ENCODE measurements around the gene PPIL6.

DNA sequence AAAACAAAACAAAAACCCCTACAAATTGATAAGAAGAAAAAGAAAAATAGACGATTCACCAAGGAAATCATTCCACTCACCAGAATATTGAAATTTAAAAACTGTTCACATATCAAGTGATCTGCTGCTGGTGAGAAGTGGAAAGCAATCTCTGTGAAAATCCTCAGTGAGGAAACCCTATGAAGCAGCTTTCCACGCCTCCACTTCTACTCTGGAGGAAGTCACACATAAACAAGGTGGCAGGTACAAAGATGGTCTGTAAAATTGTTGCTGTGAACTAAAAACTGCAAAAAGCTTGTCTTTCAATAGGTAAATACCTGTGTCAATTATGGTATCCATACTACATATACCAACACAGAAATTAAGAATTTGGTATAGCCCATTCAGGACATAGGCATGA lies 76.7 kb downstream of the PPIL6 start:
- TF ChIP-seq, protein P1, sequence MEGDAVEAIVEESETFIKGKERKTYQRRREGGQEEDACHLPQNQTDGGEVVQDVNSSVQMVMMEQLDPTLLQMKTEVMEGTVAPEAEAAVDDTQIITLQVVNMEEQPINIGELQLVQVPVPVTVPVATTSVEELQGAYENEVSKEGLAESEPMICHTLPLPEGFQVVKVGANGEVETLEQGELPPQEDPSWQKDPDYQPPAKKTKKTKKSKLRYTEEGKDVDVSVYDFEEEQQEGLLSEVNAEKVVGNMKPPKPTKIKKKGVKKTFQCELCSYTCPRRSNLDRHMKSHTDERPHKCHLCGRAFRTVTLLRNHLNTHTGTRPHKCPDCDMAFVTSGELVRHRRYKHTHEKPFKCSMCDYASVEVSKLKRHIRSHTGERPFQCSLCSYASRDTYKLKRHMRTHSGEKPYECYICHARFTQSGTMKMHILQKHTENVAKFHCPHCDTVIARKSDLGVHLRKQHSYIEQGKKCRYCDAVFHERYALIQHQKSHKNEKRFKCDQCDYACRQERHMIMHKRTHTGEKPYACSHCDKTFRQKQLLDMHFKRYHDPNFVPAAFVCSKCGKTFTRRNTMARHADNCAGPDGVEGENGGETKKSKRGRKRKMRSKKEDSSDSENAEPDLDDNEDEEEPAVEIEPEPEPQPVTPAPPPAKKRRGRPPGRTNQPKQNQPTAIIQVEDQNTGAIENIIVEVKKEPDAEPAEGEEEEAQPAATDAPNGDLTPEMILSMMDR (IDR thresholded peaks at IDR 0.05) = no peak
- no peak for TF ChIP-seq EZH2 (IDR thresholded peaks at IDR 0.05; ENCODE audit: borderline replicate concordance, insufficient read depth, low read depth, low read length, poor library complexity, severe bottlenecking)
